Chondrocyte (in vitro differentiated cells): ENCODE results near the gene SGSH. TPM values are rescaled to one million over a fixed set of nuclear protein-coding genes. Genes with fewer than 3 reads are reported as not detected.
A peak's percentile ranks its signal among the peaks of the same experiment; 100 is the strongest.

Experiments used
- DNase-seq: peaks from one replicate; pipeline ENCODE4 v3.0.0; 2021; ENCODE audit warnings: mixed read lengths, low spot score
- H3K27ac Mint-ChIP-seq: one replicate; pipeline ENCODE4 v1.8.0; 2021; ENCODE audit warnings: mild to moderate bottlenecking, moderate library complexity, mixed read lengths; ENCODE audit not compliant: unreplicated experiment
- H3K27me3 Mint-ChIP-seq: 2 replicates; pipeline ENCODE4 v1.8.0; 2021; ENCODE audit warnings: low read depth, mixed read lengths
- H3K36me3 Mint-ChIP-seq: 2 replicates; pipeline ENCODE4 v1.8.0; 2021; ENCODE audit warnings: low read depth, mixed read lengths
- H3K4me1 Mint-ChIP-seq: 2 replicates; pipeline ENCODE4 v1.8.0; 2021; ENCODE audit warnings: low read depth, mild to moderate bottlenecking, mixed read lengths
- H3K4me3 Mint-ChIP-seq: one replicate; pipeline ENCODE4 v1.8.0; 2021; ENCODE audit warnings: mild to moderate bottlenecking, moderate library complexity, mixed read lengths; ENCODE audit not compliant: unreplicated experiment
- H3K9me3 Mint-ChIP-seq: 2 replicates; pipeline ENCODE4 v1.8.0; 2021; ENCODE audit warnings: low read depth, mixed read lengths
- total RNA-seq: library from RNA; stranded (reverse); gene quantifications from 3 replicates; pipeline ENCODE4 v1.2.1, GENCODE V29; 2021
- TF ChIP-seq, protein P1 (sequence below): fragments of 200-600 bp; sonication (generic); IDR thresholded peaks from 2 replicates; pipeline ENCODE4 v1.5.0; 2021; ENCODE audit warnings: antibody characterized with exemption, mild to moderate bottlenecking, moderate library complexity

Gene SGSH
- total RNA-seq, 1 donor from 2014 or later: 44.7 TPM

DNA sequence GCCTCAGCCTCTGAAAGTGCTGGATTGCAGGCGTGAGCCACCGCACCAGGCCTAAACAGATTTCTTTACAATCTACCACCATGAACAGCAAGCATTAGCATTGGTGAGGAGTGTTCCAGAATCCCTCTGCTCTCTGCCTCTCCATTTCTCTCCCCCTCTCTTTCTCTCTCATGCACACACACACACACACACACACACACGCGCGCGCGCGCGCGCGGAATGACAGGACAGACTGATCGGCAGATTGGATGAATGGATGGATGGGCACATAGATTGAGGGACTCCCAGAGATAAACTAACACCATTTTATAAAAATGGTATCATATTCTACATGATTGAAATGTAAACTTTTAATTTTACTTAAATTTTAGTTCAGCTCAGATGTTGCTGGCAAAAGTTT is 47.0 kb downstream of the SGSH start:
- peaks cover 3% of the 10 kb centered on the region for H3K4me1 Mint-ChIP-seq
- H3K27ac Mint-ChIP-seq: no peak overlapping the region
- H3K4me3 Mint-ChIP-seq: no peak overlapping the region
- DNase-seq: no peak
- peaks cover 6% of the 10 kb centered on the region for H3K27me3 Mint-ChIP-seq
- peaks cover 2% of the 10 kb centered on the region for H3K36me3 Mint-ChIP-seq
- TF ChIP-seq, protein P1, sequence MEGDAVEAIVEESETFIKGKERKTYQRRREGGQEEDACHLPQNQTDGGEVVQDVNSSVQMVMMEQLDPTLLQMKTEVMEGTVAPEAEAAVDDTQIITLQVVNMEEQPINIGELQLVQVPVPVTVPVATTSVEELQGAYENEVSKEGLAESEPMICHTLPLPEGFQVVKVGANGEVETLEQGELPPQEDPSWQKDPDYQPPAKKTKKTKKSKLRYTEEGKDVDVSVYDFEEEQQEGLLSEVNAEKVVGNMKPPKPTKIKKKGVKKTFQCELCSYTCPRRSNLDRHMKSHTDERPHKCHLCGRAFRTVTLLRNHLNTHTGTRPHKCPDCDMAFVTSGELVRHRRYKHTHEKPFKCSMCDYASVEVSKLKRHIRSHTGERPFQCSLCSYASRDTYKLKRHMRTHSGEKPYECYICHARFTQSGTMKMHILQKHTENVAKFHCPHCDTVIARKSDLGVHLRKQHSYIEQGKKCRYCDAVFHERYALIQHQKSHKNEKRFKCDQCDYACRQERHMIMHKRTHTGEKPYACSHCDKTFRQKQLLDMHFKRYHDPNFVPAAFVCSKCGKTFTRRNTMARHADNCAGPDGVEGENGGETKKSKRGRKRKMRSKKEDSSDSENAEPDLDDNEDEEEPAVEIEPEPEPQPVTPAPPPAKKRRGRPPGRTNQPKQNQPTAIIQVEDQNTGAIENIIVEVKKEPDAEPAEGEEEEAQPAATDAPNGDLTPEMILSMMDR: no peak
- no peaks in the 10 kb centered on the region for H3K9me3 Mint-ChIP-seq

DNA sequence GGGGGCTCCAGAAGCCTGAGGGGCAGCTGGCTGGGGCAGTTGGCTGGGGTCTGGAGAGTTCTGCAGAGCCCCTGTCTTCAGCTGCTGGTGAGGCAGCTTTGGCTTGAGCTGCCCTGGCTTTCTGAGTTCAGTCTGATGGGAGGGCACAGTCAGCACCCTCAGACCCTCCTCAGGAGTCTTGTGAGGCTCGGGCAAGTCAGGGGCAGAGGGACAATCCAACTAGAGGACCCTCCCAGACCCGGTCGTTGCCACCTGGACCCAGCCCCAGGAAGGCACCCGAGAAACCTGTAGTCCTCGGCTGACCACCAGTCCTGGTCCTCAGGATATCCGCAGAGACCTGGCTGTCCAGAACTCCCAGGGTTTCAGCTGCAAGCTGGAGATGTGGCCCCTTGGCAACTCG is 48.5 kb downstream of the SGSH start:
- TF ChIP-seq, protein P1: no peak
- DNase-seq: no peak
- H3K4me3 Mint-ChIP-seq: no peak overlapping the region
- no peak overlapping the region for H3K27ac Mint-ChIP-seq
- H3K4me1 Mint-ChIP-seq: peaks cover 4% of the 10 kb centered on the region
- H3K36me3 Mint-ChIP-seq: peaks cover 2% of the 10 kb centered on the region
- no peaks in the 10 kb centered on the region for H3K9me3 Mint-ChIP-seq
- H3K27me3 Mint-ChIP-seq: peaks cover 6% of the 10 kb centered on the region

DNA sequence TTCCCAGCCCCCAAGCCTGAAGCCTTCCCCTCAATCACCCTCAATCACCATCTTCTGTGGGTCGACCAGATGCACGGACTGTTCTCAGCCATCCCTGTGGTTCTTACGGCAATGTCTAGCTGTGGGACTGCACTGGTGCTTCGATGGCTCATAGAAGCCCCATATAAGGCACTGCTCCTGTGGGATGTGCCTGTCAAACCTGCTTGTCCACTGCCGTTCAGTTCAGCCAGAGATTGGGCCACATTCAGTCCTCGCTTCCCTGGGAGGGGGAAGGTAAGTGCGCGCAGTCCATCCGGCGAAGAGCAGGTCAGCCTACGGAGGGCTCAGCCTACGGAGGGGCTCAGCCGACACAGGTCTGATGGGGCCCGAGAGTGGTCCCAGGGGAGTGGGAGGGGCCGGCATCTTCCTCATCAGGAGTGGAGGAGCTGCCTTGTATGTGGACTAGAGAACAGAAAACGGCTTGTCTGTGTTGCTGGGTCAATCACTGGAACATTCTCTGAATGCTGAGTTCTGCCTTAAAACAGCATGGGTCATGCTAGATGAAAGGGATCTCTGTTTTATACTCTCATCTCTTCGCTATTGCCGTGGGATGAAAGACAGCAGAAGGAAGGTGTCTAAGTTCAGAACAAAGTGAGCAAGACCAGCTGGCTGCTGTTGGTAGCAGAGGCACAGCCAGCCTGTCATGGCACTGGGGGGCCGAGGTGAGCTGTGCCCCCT is 50.2 kb downstream of the SGSH start, which contains the start of gene CARD14:
Gene CARD14 (plus strand): TSS at position 247 of the 717 bp plus-strand sequence. CDS start 11,409 bp downstream, outside the sequence.
- TF ChIP-seq, protein P1: no peak
- Mint-ChIP-seq H3K27me3 (peaks cover 6% of the 10 kb centered on the region), H3K4me3 (no peak within 1 kb of the TSS), H3K9me3 (no peaks in the 10 kb centered on the region), H3K27ac (no peak within 1 kb of the TSS), H3K36me3 (peaks cover 2% of the 10 kb centered on the region), H3K4me1 (peaks cover 4% of the 10 kb centered on the region)
- no peak for DNase-seq

DNA sequence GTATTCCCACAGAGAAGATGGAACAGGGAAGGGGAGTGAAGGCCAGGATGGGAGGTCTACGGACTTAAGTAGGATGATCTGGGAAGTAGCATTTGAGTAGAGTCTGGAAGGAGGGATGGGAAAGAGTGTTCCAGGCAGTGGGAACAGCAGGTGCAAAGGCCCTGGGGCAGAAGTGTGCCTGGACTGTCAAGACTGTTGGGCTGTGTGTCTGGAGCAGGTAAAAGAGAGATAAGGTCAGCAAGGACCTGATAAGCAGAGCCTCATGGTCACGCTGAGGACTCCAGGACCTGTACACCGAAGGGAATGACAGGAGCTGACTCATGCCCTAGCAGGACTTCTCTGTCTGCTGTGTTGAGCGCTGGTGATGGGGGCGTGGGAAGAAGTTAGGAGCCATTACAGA is 51.0 kb downstream of the SGSH start:
- Mint-ChIP-seq H3K9me3 (no peaks in the 10 kb centered on the region), H3K4me3 (no peak overlapping the region), H3K27ac (no peak overlapping the region), H3K4me1 (peaks cover 4% of the 10 kb centered on the region), H3K27me3 (peaks cover 8% of the 10 kb centered on the region), H3K36me3 (peaks cover 2% of the 10 kb centered on the region)
- no peak for DNase-seq
- TF ChIP-seq, protein P1: no peak

DNA sequence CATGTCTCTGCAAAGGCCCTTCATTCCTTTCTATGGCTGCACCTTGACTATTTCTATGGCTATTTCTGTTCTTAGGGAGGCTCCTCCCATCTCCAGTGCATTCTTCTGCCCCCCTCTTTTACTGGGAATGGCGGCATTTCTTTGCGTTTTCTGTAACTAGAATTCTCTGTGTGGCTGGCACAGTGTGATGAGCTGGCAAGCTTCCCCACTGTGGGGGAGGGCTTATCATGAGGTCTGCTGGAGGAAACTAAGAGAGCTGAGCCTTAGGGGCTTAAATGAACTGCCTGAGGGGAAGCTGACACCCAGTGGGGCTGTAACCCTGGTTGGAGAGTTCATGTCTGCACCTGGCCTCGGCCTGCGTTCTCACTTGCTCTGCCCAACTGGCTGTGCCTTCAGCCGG is 51.8 kb downstream of the SGSH start:
- H3K9me3 Mint-ChIP-seq: no peaks in the 10 kb centered on the region
- H3K36me3 Mint-ChIP-seq: peaks cover 2% of the 10 kb centered on the region
- H3K4me1 Mint-ChIP-seq: peaks cover 4% of the 10 kb centered on the region
- peak overlapping the region; percentile 45 for H3K27ac Mint-ChIP-seq
- no peak overlapping the region for H3K4me3 Mint-ChIP-seq
- TF ChIP-seq, protein P1: no peak
- no peak for DNase-seq
- peaks cover 9% of the 10 kb centered on the region for H3K27me3 Mint-ChIP-seq
